HG03066 (cell line): Measurements from ENCODE around the gene UPF2.
"Not testable (repeated sequence)": the region's sequence is repeated elsewhere in the genome, so short reads cannot be mapped to it uniquely, and the experiment has no call there.

Experiments
- ATAC-seq: cut with Tn5 transposase; IDR thresholded peaks from one replicate; pipeline ENCODE4 v1.9.1; 2021; ENCODE audit warnings: low read depth; ENCODE audit not compliant: unreplicated experiment

UPF2 gene

DNA sequence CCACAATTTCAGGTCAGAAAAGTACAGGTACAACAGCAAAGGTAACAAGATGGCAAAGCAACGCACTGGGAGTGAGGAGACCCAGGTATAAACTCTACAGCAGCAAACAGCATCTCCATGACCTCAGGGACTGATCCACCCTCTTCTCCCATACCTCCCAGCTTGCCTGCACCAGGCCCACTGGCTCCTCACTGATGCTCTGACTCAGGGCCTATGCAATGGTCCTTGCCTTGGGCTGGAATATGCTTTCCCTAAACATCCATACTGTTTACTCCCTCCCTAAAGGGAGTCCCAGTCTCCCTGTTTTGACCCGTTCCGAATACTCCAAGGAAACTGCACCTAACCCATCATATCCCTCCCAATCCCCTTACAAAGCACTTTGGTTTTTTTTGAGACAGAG lies 60.4 kb downstream of the UPF2 start:
- ATAC-seq = no peak

DNA sequence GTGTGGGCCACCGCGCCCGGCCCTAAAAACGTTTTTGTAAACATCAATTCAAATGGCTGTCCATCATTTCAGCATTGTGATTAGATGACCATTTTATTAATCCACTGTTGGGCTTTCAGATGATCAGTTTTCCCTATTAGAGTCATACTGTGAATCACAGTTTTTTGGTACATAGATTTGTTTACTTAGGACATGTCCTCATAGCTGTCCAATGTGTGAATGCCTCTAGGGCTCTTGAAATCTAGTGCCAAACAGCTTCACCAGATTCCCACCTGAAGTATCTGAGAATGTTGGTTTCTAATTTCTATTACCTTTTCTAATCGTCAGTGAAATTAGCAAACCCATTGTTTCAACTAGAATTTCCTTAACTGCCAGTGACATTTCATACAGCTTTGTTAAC lies 66.8 kb downstream of the UPF2 start:
- ATAC-seq = no peak

DNA sequence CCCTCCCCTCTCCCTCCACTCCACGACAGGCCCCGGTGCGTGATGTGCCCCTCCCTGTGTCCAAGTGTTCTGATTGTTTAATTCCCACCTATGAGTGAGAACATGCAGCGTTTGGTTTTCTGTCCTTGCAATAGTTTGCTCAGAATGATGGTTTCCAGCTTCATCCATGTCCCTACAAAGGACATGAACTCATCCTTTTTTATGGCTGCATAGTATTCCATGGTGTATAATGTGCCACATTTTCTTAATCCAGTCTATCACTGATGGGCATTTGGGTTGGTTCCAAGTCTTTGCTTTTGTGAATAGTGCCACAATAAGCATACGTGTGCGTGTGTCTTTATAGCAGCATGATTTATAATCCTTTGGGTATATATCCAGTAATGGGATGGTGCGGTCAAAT lies 70.1 kb downstream of the UPF2 start:
- ATAC-seq = not testable (repeated sequence)

DNA sequence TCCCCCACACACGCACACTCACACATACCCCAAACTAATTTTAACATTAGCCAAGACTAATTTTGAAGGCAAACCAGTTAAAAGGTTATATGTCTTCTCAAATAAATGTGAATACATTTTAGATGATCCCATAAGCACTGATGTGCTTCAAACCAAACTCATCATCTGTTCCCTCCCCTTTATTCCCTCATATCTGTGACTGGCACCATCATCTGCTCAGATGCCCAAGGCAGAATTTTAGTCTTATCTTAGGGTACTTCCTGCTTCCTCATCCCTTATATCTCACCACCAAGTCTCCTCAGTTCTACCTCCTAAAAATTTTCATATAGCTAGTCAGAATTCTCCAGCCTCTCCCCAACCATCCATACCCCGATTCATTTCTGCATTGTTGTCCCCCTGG lies 80.4 kb downstream of the UPF2 start:
- ATAC-seq = no peak

DNA sequence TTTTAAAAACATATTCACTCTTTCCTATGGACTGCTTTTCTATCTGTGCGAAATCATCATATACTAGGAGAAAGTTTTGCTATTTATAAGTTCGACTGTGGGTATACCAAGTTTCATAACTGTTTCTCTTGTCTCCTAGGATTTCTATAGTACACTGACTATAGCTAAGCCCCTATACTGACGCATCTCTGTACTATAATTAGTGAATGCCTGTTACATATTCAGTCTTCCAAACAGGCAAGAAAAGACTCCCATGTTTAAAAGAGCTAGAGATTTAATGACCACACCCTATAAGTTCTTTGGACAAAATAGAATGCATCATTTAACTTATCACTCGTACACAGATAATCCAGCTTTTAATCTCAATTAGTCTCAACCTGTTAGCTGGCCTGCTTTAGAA lies 80.8 kb downstream of the UPF2 start:
- ATAC-seq = no peak

DNA sequence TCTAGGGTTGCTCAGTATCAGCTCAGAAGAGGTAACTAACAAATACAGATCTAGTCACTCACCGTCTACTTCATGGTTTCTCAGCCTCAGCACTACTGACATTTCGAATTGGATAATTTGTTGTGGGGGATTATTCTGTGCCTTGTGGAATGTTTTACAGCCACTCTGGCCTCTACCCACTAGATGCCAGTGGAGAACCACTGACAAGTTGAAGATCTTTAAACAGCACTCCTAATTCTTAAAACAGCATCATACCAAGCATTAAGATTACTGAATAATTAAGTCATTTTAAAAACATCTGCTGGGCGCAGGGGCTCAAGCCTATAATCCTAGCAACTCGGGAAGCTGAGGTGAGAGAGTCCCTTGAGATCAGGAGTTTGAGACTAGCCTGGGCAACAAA lies 82.6 kb downstream of the UPF2 start:
- no peak for ATAC-seq

DNA sequence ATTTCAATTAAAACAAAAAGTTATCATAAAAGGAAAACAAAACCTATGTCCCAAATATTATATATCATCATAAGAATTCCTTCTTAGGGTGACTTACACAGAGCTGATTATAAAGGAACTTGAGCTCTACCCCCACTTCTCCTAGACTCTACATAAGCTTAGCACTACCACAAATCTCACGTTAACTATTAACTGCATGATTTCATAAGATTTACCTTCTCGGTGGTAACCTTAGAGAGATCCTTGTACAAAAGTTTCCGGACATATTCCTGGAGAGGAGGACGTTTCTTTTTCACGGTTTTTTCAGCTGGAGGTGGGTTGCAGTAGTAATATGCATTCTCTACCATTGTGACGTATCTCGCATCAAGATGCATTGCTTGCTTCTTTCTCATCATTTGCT lies 83.7 kb downstream of the UPF2 start:
- ATAC-seq = no peak

DNA sequence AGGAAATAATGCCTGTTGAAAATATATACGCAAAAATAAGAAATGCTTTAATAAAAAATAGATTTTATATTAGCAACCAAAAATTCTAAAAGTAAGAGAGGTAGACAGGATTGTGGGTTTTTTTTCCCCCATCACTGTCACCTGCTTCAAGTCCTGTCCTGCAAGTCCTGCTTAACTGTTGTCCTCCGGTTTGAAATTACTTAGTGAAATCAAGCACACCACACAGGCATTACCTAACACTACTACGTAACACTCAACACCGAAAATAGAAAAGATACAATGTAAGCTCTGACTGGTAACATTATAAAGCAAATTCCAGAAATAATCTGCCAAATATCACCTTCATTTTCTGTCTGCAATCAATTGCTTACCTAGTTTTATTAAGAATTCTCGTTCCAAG lies 90.9 kb downstream of the UPF2 start:
- ATAC-seq = no peak

DNA sequence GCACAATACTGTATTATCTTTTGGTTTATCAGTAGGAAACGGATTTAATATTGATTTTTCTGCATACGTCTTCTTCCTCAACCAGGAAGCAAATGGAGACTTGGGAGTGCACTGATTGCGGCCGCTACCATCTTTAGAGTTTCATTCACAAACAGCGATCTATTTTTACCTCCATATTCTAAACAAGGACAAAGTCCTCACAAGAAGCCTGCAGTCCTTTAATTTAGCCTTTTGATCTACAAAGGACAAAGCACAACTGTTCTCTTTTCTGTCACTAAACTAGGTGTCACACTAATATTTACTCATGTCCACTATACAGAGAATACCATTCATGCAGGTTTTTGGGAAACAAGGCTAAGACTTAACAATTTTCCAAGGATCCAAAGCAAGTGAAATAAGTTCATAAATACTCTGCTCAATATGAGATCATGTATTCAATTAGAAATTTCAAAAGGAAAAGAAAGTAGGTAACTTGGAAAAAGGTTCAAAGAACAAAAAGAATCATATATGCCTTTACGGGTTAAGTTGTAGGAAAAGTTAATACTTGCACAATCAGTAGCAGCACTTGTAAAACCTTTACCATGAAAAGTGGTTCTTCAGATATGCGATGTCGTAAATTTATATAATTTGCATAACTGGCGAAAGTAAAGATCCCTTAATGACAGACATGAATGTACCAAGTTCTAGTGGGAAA lies 92.1 kb downstream of the UPF2 start:
- no peak for ATAC-seq

DNA sequence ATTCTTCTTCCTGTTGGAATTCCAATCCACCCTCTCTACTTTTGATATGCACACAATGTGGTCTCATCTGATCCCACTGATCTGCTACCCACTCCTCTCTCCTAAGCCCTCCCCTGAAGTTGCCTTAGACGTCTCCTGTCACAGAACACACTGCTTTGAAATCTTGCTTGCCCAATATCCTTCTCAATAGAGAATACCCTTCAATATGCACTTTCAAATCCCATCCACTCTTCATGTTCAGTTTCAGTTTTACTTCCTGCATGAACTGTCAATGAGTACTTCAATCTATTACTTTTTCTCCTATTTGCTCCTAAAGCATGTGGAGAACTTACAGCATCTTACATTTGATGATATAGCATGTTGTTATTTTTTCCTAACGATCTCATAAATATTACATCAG lies 93.5 kb downstream of the UPF2 start:
- no peak for ATAC-seq

DNA sequence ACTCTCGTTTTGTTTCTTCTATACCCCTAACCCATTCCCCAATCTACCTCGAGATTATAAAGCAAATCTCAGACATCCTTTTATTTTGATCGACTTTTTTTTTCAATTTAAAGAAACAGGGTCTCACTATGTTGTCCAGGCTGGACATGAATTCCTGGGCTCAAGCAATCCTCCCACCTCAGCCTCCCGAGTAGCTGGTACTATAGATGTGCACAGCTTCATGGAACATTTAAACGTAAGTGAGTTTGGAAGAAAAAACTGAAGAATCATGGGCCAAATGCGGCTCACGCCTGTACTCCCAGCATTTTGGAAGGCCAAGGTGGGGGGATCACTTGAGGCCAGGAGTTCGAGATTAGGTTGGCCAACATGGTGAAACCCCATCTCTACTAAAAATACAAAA lies 96.0 kb downstream of the UPF2 start:
- no peak for ATAC-seq

DNA sequence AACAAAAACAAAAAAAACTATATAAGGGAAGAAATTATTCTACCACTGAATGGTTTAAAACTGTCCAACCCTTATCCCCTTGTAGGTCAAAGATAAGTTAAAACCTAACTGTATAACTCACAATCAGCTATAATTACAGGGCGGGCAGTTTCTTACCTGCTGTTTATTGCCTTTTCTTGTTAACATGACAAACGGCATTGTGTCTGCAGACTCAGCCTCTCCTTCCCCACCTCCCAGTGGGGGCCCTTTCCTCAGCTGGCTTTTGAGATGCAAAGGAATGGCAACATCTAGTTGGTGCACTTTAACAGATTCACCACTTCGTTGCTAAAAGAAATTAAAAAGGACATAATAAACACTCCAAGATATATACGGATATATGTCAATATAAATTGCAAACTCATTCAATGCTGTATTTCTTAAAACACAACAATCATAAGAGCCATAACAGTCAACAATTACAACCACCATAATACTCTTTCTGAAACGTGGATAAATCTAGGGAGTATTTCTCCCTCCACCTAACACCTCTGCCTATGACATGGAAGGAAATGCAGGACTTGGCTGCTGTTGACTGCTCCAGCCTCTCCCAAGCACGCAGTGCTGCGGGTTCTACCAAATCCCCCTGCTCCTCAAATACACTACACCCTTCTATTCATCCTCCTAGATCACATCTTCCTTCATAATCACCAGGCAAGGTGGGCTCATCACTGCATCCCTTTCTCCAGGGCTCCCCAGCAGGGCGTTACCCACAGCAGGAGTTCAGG lies 106.0 kb downstream of the UPF2 start:
- no peak for ATAC-seq

DNA sequence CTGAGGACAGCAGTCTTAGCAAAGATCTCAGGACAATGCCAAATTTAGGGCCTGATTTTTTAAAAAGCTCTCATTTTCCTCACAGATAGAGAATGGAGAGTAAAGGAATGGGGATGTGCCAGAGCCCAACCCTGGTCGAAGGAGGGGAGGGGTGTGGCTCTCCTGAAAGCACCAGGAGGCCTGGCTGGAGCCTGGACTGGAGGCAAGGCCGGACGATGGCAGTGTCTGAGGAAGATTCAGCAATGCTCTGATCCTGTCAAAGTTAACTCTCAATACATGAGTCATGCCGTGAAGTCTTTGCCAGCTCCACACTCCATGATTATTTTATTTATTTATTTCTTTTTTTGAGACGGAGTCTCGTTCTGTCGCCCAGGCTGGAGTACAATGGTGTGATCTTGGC lies 108.3 kb downstream of the UPF2 start:
- ATAC-seq = no peak

DNA sequence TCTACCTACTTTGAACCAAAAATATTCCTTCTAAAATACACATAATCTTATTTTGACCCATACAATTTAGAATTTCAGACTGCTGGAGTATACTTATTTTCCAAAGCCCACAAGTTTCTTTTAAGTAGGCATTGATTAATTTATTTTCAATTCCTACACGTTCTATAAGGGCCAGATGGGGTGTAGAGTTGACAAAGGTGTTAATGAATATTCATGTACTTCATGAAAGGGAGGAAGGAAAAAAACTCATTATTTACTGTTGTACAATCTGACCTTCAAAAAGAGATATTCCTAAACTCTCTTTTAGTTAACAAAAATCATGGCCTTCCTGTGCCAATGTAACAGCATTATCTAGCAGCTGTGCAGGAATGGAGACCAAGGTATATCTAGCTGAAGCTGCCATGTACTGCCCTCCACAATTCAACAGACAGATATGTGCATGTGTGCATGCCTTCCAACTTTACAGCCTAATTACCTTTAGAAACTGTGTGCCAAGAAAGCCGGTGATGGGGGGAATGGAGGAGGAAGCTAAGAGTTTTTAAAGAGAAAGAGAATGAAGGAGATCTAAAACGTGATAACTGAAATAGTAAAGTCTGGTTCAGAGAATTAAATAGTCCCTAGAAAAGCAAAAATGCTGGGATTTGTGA lies 108.9 kb downstream of the UPF2 start:
- no peak for ATAC-seq

DNA sequence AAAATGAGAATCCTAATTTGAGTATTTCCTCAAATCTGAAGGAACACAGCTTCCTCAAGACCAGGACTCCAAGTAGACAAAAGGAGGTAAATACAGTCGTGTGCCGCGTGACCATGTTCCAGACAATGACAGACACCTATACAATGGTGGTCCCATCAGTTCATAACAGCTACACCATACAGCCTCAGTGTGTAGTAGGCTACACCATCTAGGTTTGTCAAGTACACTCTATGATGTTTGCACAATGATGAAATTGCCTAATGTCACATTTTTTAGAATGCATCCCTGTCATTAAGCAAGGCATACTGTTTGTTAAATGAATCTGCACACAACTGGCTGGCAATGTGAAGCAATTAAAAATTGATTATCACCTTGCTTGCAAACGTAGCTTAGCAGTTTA lies 111.6 kb downstream of the UPF2 start:
- ATAC-seq = no peak

DNA sequence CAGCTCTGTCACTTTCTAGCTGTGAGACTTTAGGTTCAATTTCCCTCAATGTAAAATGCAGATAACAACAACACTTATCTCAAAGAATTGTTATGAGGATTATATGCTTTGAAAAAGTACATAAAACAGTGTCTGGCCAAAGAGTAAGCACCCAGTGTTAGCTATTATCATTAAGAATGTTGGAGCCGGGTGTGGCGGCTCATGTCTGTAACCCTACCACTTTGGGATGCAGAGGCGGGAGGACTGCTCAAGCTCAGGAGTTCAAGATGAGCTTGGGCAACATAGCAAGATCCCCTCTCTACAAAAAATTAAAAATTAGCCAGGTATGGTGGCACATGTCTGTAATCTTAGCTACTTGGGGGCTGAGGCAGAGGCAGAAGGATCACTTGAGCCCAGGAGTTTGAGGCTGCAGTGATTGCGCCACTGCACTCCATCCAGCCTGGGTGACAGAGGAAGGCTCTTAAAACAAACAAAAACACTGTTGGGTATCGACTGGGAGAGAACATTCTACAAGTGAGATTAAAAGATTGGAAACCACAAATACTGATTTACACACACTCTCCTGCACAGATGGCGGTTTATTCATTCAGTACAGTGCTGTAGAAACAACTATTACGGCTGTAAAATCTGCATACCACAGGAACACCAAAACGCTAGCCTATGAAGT lies 112.2 kb downstream of the UPF2 start:
- no peak for ATAC-seq

DNA sequence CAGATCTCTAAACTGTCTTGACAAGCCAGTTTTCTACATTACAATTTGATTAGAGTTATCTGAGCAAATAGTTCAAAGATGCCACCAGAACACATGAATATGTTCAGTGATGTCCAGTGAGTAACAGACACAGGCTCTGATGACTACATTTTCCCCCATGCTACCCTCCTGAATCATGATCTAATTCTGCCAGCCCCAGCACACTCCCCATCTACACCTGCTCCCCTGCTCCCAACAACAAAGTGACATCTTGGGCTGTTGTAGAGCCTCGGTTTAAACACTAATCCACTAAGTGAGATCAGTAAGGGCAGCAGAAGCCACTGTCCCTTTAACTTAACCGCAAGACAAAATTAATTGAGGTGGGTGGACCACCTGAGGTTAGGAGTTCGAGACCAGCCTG lies 114.9 kb downstream of the UPF2 start:
- ATAC-seq = no peak

DNA sequence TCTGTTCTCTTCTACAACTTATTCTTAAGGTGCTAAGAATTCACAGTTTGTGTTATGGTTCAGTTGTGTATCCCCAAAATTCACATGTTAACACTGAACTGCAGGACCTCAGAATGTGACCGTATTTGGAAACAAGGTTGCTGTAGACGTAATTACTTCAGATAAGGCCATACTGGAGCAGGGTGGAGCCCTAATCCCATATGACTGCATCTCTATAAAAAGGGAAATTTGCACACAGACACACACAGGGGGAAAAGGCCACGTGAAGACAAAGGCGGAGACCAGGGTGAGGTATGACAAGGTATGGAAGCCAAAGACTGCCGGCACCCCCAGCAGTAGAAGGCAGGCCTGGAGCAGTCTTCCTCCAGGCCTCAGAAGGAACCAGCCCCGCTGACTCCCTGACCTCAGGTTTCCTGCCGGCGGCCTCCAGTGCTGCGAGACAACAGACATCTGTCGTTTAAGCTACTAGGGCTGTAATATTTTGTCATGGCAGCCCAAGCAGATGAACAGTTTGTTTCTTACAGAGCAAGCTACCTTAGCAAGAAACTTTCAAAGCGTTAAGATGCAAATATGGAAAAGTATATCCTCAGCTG lies 120.7 kb downstream of the UPF2 start:
- no peak for ATAC-seq

DNA sequence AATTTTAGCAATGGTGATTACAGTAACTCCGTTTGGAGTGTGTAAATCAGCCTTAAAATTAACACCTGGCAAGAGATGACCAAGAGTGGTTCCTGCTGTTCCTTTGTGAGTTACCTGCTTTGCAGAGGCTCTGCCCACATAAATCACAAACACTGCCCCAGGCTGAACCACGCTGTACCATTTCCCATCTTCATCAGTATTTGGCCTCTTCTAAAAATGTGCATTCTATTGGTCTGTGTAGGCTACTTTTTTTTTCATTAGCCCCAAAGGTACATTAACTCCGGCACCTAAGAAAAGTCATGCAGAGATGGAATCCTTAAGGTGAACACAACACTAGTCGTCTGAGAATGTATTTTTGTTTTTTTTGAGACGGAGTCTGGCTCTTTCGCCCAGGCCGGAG lies 123.3 kb downstream of the UPF2 start:
- ATAC-seq = no peak

DNA sequence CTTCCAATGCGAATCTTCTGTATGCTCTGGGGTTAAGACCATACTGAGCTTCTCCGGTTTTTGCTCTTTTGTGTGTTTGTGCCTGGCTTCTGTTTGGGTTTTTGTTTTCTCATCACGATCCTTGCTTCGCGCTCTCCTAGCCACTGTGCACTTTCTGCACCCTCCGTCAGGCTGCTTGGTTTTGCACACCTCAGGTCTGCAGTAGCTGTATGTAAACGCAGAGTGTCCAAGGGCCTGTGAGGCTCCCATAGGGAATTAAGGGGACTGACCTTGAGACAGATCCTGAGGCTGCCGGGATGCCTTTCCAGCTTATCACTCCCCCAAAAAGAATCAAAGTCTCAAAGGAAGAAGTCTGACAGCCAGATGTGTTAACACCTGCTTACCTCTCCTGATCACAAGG lies 124.2 kb downstream of the UPF2 start:
- ATAC-seq = no peak

DNA sequence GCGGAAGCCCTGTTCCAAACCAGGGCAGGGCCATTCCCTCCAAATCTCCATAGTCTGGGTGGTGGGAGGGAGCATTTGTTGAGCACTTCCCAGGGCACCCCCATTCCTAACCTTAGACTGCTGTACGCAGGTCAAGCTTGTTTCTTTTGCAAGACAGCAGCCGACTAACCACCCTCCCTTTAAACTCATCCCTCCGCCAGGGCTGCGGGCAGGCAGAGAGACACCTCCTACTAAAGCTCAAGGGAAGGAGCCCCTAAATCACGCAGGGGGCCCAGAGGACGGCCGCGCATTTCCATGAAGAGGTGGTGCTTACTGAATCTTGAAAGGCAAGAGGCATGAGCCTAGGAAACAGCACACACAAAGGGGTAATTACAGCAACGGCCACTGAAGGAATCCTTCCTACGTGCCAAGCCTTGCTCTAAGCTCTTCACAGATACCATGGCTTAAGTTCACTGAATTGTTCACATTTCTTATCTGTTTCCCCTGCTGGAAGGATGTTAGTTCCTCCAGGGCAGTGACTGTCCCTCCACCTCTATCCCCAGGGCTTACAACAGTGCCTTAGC lies 129.4 kb downstream of the UPF2 start:
- no peak for ATAC-seq
